ENCODE measurements around the gene GMPR.

GRCh38 chr6:16279243-16279642 is 40.9 kb downstream of the GMPR start:
- TF ChIP-seq CTCF (IDR thresholded peaks at IDR 0.05) (no peak), POLR2A (IDR thresholded peaks at IDR 0.05) (no peak)

All from Peyer's patch (tissue), 4 donors.